Lower leg skin (tissue), 3 donors: ENCODE data around the gene FZD7.

ENCODE experiments used
- CTCF ChIP-seq, 3 donors: fragments of 450-650 bp; IDR thresholded peaks; one replicate each; pipeline ENCODE4 v1.5.1; 2016; ENCODE audit warnings: antibody characterized with exemption in 3 of 3, mild to moderate bottlenecking in 3 of 3, moderate library complexity in 2 of 3
- POLR2A ChIP-seq, 2 donors: fragments of 450-650 bp; IDR thresholded peaks; one replicate each; pipeline ENCODE4 v1.6.1; 2016 to 2017; ENCODE audit warnings: antibody characterized with exemption in 2 of 2, mild to moderate bottlenecking in 1 of 2, moderate library complexity in 1 of 2

GRCh38 chr2:201992960-201993359, 40.7 kb upstream of the FZD7 start:
- TF ChIP-seq CTCF (IDR thresholded peaks at IDR 0.05) (no peak), POLR2A (IDR thresholded peaks at IDR 0.05) (no peak)
